ENCODE data around the gene UVSSA. TPM values are rescaled to one million over a fixed set of nuclear protein-coding genes. Genes with fewer than 3 reads are reported as not detected.

UVSSA gene
- total and polyA plus RNA-seq, 9 of the 15 experiments (the other 6 are each of a cell fraction or from before 2014, with no cell fraction given) = 0.21 to 14.6 (median 3.3) TPM

DNA sequence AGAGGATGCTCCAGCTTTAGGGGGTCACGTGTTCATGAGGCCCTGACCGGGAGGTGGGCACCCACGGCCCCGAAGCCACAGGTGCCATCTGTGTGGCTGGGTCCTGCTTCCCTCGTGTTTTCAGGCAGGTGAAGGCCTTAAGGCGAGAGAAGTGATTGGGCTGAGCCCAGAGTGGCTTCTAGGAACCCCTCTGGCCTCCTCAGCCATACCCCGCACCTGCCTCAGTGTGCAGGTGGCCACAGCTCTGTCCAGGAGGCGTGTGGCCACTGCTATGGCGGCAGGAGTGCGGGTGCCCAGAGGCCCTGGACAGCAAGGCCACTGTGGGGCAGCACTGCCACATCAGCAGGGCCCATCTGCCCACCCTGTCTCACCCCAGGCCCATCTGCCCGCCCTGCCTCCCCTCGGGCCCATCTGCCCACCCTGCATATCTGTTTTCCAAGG, 34.2 kb downstream of the UVSSA start:
- ChIA-PET CTCF (ENCODE audit: low intra/inter-chr PET ratio) (no interaction called here), POLR2A (no interaction called here)
- H3K27me3 ChIP-seq (ENCODE audit: control insufficient read depth in 2 of 2, insufficient read depth in 2 of 2, low read length in 2 of 2) = no peaks in the 10 kb centered on the region
- H3K9me1 ChIP-seq (ENCODE audit: control insufficient read depth, insufficient read depth, low read length) = no peaks in the 10 kb centered on the region
- ATAC-seq (no peak), FAIRE-seq (no peak), DNase-seq (ENCODE audit: extremely low read depth in 1 of 4, low spot score in 3 of 4) (no peak)
- H3K36me3 ChIP-seq (ENCODE audit: control insufficient read depth, insufficient read depth, low read length) = 0 out of 3 replicates have a peak, but pooled peaks cover 3% of the 10 kb centered on the region
- H4K20me1 ChIP-seq (replicated peaks; ENCODE audit: control insufficient read depth, insufficient read depth, low read length) = no peaks in the 10 kb centered on the region
- whole genome bisulfite sequencing (ENCODE audit: insufficient coverage, low coverage, missing lambda C conversion rate) = 72% methylated on average over 12 of the region's 12 CpGs
- peaks cover 0 to 11% of the 10 kb centered on the region in 2 experiments; a peak in 2 of 5 replicates for H3K4me1 ChIP-seq (replicated peaks in 1 of 2; ENCODE audit: control insufficient read depth in 2 of 2, insufficient read depth in 2 of 2, low read length in 2 of 2)
- no peak overlapping the region for H3K4me3 ChIP-seq
- no TSS peak for BruUV-seq (replicated peaks)
- H3K9ac ChIP-seq (ENCODE audit: insufficient read depth in 1 of 2, low read depth in 2 of 2, low read length in 2 of 2) = no peak overlapping the region
- TF ChIP-seq ARNT (IDR thresholded peaks at IDR 0.05) (no peak), ESRRA (IDR thresholded peaks at IDR 0.05; ENCODE audit: borderline replicate concordance, low read depth) (no peak)
- no peak overlapping the region for H3K4me2 ChIP-seq (ENCODE audit: insufficient read depth, low read length)
- no peaks in the 10 kb centered on the region for H3K9me3 ChIP-seq (replicated peaks; ENCODE audit: control insufficient read depth, insufficient read depth, low read depth, low read length)
- H2AFZ ChIP-seq (ENCODE audit: low read depth, low read length) = no peak overlapping the region
- H3K79me2 ChIP-seq (ENCODE audit: control insufficient read depth, insufficient read depth, low read length) = no peaks in the 10 kb centered on the region
- no peak overlapping the region for H3K27ac ChIP-seq (ENCODE audit: extremely low read depth, low read depth, low read length)
- in situ Hi-C loops (cut with MboI) = no loop called here
- intact Hi-C loops (cut with micrococcal nuclease) = no loop called here

DNA sequence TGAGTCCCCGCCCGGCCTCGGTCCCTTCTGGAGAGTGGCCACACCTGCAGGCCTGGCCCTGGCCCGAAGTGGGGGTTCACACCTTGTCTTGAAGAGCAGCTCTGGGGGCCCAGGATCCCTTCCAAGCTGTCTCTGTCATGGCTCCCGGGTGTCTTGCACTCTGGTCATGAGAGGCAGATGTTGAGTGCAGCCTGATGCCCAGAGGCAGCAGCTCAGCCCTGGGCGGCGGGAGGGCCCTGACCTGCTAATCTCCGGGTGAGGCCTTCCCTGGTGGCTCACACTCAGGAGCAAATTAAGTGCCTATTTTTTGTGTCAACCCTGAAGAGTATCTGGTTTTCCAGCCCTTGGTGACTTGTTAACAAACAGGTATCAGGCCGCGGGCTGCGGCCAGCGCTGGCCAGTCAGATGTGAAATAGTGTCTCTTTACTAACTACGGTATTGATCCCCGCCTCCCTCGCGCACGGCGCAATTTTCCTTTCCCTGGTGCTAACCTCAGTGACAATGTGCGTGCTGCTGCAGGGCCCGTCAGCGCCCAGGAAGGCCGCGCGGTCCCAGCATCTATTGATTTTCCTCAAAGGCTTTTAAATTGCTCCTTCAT, 35.0 kb downstream of the UVSSA start:
- FAIRE-seq (no peak), ATAC-seq (no peak), DNase-seq (ENCODE audit: extremely low read depth in 1 of 4, low spot score in 3 of 4) (no peak)
- Histone ChIP-seq H3K36me3 (ENCODE audit: control insufficient read depth, insufficient read depth, low read length) (0 out of 3 replicates have a peak, but pooled peaks cover 3% of the 10 kb centered on the region), H2AFZ (ENCODE audit: low read depth, low read length) (no peak overlapping the region), H3K9me3 (replicated peaks; ENCODE audit: control insufficient read depth, insufficient read depth, low read depth, low read length) (no peaks in the 10 kb centered on the region), H3K27ac (ENCODE audit: extremely low read depth, low read depth, low read length) (no peak overlapping the region), H4K20me1 (replicated peaks; ENCODE audit: control insufficient read depth, insufficient read depth, low read length) (no peaks in the 10 kb centered on the region), H3K79me2 (ENCODE audit: control insufficient read depth, insufficient read depth, low read length) (no peaks in the 10 kb centered on the region), H3K4me2 (ENCODE audit: insufficient read depth, low read length) (no peak overlapping the region), H3K9me1 (ENCODE audit: control insufficient read depth, insufficient read depth, low read length) (no peaks in the 10 kb centered on the region), H3K4me3 (no peak overlapping the region), H3K9ac (ENCODE audit: insufficient read depth in 1 of 2, low read depth in 2 of 2, low read length in 2 of 2) (0 out of 4 replicates have a peak overlapping the region, but pooled peaks of 1 of the 2 experiments have one; percentile 9), H3K4me1 (replicated peaks in 1 of 2; ENCODE audit: control insufficient read depth in 2 of 2, insufficient read depth in 2 of 2, low read length in 2 of 2) (peaks cover 0 to 6% of the 10 kb centered on the region in 2 experiments; a peak in 2 of 5 replicates), H3K27me3 (ENCODE audit: control insufficient read depth in 2 of 2, insufficient read depth in 2 of 2, low read length in 2 of 2) (no peaks in the 10 kb centered on the region)
- ChIA-PET POLR2A (no interaction called here), CTCF (ENCODE audit: low intra/inter-chr PET ratio) (no interaction called here)
- BruUV-seq (replicated peaks) = no TSS peak
- intact Hi-C loops (cut with micrococcal nuclease) (no loop called here), in situ Hi-C loops (cut with MboI) (no loop called here)
- 82% methylated on average over 16 of the region's 24 CpGs for WGBS (ENCODE audit: insufficient coverage, low coverage, missing lambda C conversion rate)
- TF ChIP-seq GTF2B (IDR thresholded peaks at IDR 0.05; ENCODE audit: extremely low read depth, insufficient read length) (no peak), ZNF766 (CRISPR knock-in tag; conservative IDR thresholded peaks at IDR 0.05) (no peak), MECOM (CRISPR knock-in tag; IDR thresholded peaks at IDR 0.05) (no peak), PML (IDR thresholded peaks at IDR 0.05; ENCODE audit: low read length) (no peak), ZSCAN32 (CRISPR knock-in tag; IDR thresholded peaks at IDR 0.05) (no peak), CSDE1 (IDR thresholded peaks at IDR 0.05) (no peak), SNIP1 (IDR thresholded peaks at IDR 0.05; ENCODE audit: low read depth) (no peak)
- TF ChIP-seq, protein P1, sequence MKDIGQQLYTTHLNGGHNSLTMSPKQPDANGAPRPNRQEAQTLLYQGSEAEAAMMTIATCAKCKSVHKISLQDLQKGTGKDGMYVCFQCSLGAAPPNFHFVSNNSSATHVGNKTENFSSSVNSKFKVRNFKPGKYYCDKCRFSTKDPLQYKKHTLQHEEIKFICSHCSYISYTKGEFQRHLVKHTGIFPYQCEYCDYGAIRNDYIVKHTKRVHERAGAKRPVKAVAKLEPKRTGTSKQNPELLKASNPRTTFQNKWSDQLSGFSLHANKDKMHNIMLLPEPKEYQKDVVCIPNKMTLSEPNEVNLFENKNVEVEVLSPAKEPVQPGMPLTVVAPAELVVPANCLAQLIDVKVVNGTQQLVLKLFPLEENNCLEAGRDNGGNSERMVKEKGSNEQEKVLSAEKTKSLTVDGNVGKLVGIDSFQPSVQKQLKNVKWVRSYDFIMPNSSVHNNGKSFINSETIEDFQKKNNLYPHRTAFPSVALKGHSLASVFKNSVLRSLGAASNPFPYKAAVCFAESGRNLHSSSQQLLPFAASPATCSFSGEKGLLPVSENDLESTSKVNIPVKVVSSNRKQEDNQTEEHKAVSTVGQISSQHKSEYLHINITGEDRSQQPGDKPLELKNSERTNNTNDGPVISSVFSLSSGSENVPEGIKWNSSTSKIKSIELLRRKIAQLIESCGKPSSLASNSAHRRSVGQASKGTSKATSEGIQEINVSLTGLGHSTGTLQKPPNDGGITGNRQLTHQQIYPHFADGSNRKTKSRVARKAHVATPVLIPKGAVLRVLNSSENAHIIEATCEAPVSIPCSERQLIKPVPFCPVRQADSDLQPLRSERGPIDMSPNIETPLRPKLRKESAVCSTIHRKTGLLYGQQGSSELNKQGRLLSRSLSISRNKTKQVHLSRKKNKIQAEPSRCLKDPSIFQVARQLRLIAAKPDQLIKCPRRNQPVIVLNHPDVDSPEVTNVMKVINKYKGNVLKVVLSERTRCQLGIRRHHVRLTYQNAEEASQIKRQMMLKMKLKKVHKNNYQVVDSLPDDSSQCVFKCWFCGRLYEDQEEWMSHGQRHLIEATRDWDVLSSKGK (CRISPR knock-in tag; IDR thresholded peaks at IDR 0.05) = no peak
- TF ChIP-seq, protein P2, sequence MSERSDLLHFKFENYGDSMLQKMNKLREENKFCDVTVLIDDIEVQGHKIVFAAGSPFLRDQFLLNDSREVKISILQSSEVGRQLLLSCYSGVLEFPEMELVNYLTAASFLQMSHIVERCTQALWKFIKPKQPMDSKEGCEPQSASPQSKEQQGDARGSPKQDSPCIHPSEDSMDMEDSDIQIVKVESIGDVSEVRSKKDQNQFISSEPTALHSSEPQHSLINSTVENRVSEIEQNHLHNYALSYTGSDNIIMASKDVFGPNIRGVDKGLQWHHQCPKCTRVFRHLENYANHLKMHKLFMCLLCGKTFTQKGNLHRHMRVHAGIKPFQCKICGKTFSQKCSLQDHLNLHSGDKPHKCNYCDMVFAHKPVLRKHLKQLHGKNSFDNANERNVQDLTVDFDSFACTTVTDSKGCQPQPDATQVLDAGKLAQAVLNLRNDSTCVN (CRISPR knock-in tag; IDR thresholded peaks at IDR 0.05) = no peak

All from K562 (cell line).